HG03575 (cell line): Measurements from ENCODE around the gene DHDDS.

Experiments used
- ATAC-seq: cut with Tn5 transposase; IDR thresholded peaks from one replicate; pipeline ENCODE4 v1.9.1; 2021; ENCODE audit not compliant: unreplicated experiment, insufficient number of reproducible peaks, low FRiP score; ENCODE audit errors: extremely low read depth

DHDDS gene

DNA sequence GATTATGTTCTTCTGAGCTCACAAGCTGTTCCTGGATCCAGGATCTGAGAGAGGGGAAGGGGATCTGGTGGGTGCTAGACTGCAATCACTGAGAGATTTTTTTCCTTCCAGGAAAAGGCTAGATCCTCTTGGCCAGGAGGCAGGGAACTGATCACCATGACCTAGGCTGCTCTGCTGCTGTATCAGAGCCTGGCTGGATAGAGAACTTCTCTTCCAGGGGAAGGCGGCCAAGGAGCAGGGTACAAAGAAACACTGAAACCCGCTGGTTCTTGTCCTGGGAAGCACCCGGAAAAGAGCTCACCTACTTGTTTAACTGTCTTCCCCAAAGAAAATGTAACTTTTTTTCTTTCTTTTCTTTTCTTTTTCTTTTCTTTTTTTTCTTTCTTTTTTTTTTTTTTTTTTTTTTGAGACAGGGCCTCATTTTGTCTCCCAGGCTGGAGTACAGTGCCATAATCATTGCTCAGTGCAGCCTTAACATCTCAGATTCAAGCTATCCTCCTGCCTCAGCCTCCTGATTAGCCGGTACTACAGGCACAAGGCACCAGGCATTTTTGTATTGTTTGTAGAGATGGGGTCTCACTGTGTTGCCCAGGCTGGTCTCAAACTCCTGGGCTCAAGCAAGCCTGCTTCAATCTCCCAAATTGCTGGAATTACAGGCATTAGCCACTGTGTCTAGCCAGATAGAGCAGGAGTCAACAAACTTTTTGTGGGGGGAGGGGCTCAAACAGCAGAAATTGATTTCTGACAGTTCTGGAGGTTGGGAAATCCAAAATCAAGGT lies 85.1 kb downstream of the DHDDS start:
- no peak for ATAC-seq

DNA sequence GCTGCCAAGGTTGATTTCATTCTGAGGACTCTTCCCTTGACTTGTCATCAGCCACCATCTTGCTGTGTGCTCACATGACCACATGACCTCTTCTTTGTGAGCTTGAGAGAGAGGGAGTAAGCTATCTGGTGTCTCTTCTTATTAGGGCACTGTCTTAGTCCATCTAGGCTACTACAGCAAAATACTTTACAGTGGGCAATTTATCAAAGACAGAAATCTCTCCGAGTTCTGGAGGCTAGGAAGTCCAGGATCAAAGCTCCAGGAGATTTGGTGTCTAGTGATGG lies 85.6 kb downstream of the DHDDS start:
- no peak for ATAC-seq

DNA sequence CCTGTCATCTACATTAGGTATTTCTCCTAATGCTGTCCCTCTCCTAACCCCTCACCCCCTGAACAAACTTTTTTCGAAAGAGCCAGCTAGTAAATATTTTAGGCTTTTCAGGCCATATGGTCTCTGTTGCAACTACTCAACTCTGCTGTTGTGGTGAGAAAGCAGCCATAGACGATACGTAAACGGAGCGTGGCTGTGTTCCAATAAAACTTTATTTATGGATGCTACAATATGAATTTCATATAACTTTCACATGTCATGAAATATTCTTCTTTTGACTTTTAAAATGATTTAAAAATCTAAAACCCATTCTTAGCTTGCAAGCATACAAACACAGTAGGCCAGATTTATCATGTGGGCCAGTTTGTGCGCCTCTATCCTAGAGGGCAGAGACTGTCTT lies 86.2 kb downstream of the DHDDS start:
- no peak for ATAC-seq

GRCh38 chr1:26520339-26520738 lies 88.2 kb downstream of the DHDDS start:
- no peak for ATAC-seq
